ENCODE data around the gene RAB11FIP4. TPM values are rescaled to one million over a fixed set of nuclear protein-coding genes. Genes with fewer than 3 reads are reported as not detected.
A peak's percentile ranks its signal among the peaks of the same experiment; 100 is the strongest.

The RAB11FIP4 gene
- total RNA-seq, 2 donors from 2014 or later: 19.7 to 21.7 TPM

- ATAC-seq (replicated peaks): no peak
- no peaks in the 10 kb centered on the region for H3K4me1 Mint-ChIP-seq
- H3K27me3 Mint-ChIP-seq: no peaks in the 10 kb centered on the region
- H3K36me3 Mint-ChIP-seq (ENCODE audit: low read depth): no peaks in the 10 kb centered on the region
- H3K4me3 Mint-ChIP-seq: no peak overlapping the region
- H3K9me3 Mint-ChIP-seq: no peaks in the 10 kb centered on the region
- H3K27ac Mint-ChIP-seq: no peak overlapping the region
These were observed 176.6 kb downstream of the RAB11FIP4 start for GRCh38 chr17:31568121-31568520.

DNA sequence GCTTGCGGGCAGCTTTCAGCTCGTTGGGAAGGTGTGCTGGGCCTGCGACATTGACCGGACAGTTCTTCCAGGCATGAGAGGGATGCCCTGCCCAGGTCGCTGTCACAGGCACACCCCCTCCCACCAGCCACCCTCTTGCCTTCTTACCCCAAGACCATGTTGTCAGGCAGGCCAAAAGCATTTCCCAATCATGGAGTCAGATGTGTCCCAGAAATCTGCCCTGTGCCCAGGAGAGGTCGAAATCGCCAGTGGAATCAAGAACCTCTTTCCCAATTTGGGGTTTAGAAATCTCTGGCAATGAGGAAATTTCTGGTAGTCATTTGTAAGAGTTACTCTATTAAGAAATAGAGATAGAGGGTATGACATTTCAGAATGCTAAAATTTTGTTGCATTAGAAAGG lies 177.1 kb downstream of the RAB11FIP4 start:
- no peak for ATAC-seq (replicated peaks)
- Mint-ChIP-seq H3K4me1 (no peaks in the 10 kb centered on the region), H3K36me3 (ENCODE audit: low read depth) (no peaks in the 10 kb centered on the region), H3K27me3 (no peaks in the 10 kb centered on the region), H3K9me3 (no peaks in the 10 kb centered on the region), H3K27ac (no peak overlapping the region), H3K4me3 (no peak overlapping the region)

DNA sequence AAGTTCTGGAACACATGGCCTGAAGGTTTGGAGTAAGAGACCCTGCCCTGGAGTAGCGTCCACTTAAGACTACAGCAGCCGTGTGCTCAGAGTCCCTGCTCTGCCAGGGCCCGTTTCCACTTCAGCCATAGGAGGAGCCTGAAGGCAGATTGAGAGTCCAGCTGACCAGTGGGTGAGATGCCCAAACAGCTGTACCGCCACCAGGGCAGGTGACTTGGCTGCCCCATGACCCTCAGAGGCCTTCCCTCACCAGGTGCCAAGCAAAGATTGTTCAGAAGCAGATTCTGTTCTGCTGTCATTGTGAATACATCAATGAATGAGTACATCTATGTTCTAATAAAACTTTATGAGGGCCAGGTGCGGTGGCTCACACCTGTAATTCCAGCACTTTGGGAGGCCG lies 178.8 kb downstream of the RAB11FIP4 start:
- no peak for ATAC-seq (replicated peaks)
- Mint-ChIP-seq H3K27ac (no peak overlapping the region), H3K9me3 (no peaks in the 10 kb centered on the region), H3K4me1 (no peaks in the 10 kb centered on the region), H3K36me3 (ENCODE audit: low read depth) (no peaks in the 10 kb centered on the region), H3K27me3 (no peaks in the 10 kb centered on the region), H3K4me3 (no peak overlapping the region)

DNA sequence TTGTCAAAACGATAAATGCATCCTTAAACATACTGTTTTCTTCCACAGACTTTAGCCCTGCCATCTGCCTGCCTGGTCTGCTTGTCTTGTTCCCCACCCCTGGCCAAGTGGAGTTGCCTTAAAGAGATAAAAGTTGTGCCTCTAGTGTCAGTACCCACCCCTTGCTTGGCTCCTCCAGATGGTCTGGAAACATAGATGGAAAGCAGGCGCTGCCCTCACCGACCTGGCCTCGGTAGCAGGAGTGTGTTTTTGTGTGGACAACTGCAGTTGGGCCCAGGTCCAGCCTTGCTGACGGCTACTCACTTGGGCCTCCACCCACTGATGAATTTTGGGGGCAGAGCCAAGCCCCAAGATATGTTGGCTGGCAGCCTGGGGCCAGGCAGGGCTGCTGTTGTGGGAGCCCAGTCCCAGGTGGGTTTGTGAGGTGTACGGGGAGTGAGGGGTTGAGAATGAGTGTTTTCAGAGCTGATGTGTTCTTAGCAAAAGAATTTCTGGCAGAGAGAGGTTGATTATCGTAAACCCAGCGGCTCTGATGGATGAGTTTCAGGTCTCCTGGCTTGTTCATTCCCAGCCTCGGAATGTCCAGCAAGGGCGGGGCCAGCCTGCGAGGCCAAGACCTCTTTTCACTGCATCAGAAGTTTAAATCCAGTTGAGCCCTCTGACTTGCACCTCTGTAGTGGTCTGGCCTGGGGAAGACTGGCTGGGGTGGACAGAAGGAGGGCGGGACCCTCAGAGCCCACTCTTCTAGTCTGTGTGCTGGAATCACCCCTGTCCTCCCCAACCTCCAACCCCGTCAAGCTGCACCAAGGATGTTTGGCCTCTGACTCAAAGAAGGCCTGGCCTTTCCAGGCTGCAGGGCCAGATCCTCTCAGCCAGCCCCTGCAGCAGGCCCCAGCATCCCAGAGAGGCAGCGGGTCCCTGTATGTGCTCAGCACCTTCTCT lies 179.7 kb downstream of the RAB11FIP4 start:
- Mint-ChIP-seq H3K36me3 (ENCODE audit: low read depth) (no peaks in the 10 kb centered on the region), H3K27me3 (no peaks in the 10 kb centered on the region), H3K4me3 (no peak overlapping the region), H3K9me3 (no peaks in the 10 kb centered on the region), H3K4me1 (no peaks in the 10 kb centered on the region), H3K27ac (no peak overlapping the region)
- no peak for ATAC-seq (replicated peaks)

DNA sequence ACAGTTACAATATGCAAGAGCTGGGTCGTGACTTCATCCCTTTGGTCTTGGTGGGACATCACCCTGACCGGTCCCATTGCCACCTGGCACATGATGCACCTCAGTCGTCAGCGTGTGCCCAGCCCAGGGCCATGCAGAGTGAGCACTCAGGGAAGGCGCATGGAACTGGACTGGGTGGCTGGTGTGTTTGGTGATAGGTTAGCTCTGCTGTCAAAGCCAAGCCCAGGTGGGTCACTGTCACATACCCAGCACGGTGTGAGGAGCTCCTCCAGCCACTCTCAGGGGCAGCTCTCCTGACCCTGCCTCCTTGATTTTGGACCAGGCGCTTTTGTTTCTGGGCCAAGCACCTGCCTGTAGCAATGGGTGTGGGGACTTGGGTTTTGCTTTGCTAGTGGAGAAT lies 180.9 kb downstream of the RAB11FIP4 start:
- no peak for ATAC-seq (replicated peaks)
- no peak overlapping the region for H3K27ac Mint-ChIP-seq
- H3K9me3 Mint-ChIP-seq: no peaks in the 10 kb centered on the region
- H3K4me3 Mint-ChIP-seq: no peak overlapping the region
- H3K36me3 Mint-ChIP-seq (ENCODE audit: low read depth): no peaks in the 10 kb centered on the region
- no peaks in the 10 kb centered on the region for H3K4me1 Mint-ChIP-seq
- H3K27me3 Mint-ChIP-seq: no peaks in the 10 kb centered on the region

DNA sequence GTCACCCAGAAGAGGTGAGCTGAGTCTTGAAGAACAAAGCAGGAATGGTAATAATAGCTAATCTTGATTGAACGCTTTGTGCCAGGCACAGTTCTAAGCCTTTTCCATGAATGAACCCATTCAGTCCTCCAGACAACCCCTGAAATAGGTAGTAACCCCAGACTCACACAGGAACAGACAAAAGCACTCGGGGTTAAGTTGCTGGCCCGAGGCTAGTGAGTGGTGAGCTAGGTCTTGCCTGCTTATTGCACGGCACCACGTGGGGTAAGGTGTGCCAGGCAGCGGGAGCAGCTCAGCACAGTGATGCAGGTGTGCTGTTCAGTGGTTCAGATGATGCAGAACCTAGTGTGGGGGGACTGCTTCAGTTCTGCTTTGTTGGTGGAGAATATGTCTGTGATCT lies 181.6 kb downstream of the RAB11FIP4 start:
- no peaks in the 10 kb centered on the region for H3K4me1 Mint-ChIP-seq
- H3K4me3 Mint-ChIP-seq: no peak overlapping the region
- H3K36me3 Mint-ChIP-seq (ENCODE audit: low read depth): no peaks in the 10 kb centered on the region
- H3K9me3 Mint-ChIP-seq: no peaks in the 10 kb centered on the region
- H3K27ac Mint-ChIP-seq: no peak overlapping the region
- no peaks in the 10 kb centered on the region for H3K27me3 Mint-ChIP-seq
- ATAC-seq (replicated peaks): no peak

DNA sequence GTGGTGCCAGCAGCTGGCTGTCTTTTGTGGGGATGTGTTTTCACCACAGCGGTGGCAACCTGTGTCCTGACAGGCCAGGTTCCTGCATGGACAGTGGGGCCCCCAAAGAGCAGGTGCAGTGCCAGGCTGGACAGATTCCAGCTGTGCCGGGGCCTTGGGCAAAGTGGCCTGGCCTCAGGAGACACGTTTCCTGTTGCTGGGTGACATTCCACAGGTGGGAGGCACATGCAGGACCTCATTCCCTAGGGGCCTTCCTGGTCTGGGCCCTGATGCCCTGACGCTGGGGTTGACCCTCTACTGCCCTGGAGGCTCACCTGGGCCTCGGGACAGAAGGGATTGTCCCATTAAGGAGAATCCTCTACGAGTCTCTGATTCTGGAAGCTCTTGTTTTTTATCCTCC lies 182.4 kb downstream of the RAB11FIP4 start:
- H3K4me3 Mint-ChIP-seq: no peak overlapping the region
- H3K27ac Mint-ChIP-seq: no peak overlapping the region
- H3K27me3 Mint-ChIP-seq: no peaks in the 10 kb centered on the region
- no peaks in the 10 kb centered on the region for H3K9me3 Mint-ChIP-seq
- ATAC-seq (replicated peaks): no peak
- H3K36me3 Mint-ChIP-seq (ENCODE audit: low read depth): no peaks in the 10 kb centered on the region
- H3K4me1 Mint-ChIP-seq: no peaks in the 10 kb centered on the region

DNA sequence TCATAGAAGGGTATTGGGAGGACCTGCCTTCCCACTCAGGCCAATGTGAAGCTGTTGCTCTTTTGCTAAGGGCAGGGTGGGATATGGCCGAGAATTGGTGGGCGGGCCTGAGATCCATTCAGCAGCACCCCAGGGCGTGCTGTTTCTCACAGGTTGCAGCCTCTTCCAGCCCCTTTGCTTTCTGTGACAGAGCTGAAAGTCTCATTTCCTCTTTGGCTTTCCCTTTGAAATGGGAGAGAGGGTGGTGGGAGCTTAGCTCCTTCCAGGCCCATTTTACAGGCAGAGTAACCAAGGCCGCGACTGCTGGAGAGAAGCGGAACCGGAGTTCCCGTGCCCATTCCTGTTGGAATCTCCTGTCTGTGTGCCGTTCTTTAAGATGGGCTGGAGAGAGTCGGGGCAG lies 183.0 kb downstream of the RAB11FIP4 start:
- Mint-ChIP-seq H3K9me3 (no peaks in the 10 kb centered on the region), H3K27me3 (no peaks in the 10 kb centered on the region), H3K36me3 (ENCODE audit: low read depth) (no peaks in the 10 kb centered on the region), H3K27ac (no peak overlapping the region), H3K4me3 (no peak overlapping the region), H3K4me1 (no peaks in the 10 kb centered on the region)
- ATAC-seq (replicated peaks): no peak

- H3K36me3 Mint-ChIP-seq (ENCODE audit: low read depth): no peaks in the 10 kb centered on the region
- H3K9me3 Mint-ChIP-seq: no peaks in the 10 kb centered on the region
- no peak for ATAC-seq (replicated peaks)
- no peak overlapping the region for H3K27ac Mint-ChIP-seq
- no peak overlapping the region for H3K4me3 Mint-ChIP-seq
- H3K27me3 Mint-ChIP-seq: no peaks in the 10 kb centered on the region
- H3K4me1 Mint-ChIP-seq: no peaks in the 10 kb centered on the region
These were observed 183.6 kb downstream of the RAB11FIP4 start for GRCh38 chr17:31575043-31575442.

GRCh38 chr17:31579265-31579664 lies 187.8 kb downstream of the RAB11FIP4 start:
- no peaks in the 10 kb centered on the region for H3K9me3 Mint-ChIP-seq
- no peaks in the 10 kb centered on the region for H3K27me3 Mint-ChIP-seq
- ATAC-seq (replicated peaks): no peak
- no peak overlapping the region for H3K4me3 Mint-ChIP-seq
- H3K27ac Mint-ChIP-seq: no peak overlapping the region
- no peaks in the 10 kb centered on the region for H3K36me3 Mint-ChIP-seq (ENCODE audit: low read depth)
- no peaks in the 10 kb centered on the region for H3K4me1 Mint-ChIP-seq

DNA sequence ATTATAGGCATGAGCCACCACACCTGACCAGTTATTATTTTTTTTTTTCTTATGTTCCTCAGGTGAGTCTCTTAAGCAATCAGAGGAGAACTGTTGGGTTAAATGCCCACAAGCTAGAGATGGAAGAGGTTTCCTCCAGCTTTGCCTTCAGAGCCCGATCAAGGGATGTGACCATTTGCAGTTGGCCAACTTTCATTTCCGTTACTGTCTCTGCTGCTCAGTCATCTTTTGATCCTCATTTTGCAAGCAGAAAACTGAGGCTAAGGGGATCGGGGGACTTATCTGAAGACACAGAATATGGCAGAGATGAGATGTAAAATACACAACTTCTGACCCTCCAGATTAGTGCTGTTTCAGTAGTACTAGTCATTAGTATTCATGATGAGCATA lies 188.8 kb downstream of the RAB11FIP4 start:
- H3K27ac Mint-ChIP-seq: no peak overlapping the region
- H3K4me3 Mint-ChIP-seq: no peak overlapping the region
- H3K36me3 Mint-ChIP-seq (ENCODE audit: low read depth): no peaks in the 10 kb centered on the region
- no peaks in the 10 kb centered on the region for H3K27me3 Mint-ChIP-seq
- no peaks in the 10 kb centered on the region for H3K4me1 Mint-ChIP-seq
- no peak for ATAC-seq (replicated peaks)
- H3K9me3 Mint-ChIP-seq: no peaks in the 10 kb centered on the region

DNA sequence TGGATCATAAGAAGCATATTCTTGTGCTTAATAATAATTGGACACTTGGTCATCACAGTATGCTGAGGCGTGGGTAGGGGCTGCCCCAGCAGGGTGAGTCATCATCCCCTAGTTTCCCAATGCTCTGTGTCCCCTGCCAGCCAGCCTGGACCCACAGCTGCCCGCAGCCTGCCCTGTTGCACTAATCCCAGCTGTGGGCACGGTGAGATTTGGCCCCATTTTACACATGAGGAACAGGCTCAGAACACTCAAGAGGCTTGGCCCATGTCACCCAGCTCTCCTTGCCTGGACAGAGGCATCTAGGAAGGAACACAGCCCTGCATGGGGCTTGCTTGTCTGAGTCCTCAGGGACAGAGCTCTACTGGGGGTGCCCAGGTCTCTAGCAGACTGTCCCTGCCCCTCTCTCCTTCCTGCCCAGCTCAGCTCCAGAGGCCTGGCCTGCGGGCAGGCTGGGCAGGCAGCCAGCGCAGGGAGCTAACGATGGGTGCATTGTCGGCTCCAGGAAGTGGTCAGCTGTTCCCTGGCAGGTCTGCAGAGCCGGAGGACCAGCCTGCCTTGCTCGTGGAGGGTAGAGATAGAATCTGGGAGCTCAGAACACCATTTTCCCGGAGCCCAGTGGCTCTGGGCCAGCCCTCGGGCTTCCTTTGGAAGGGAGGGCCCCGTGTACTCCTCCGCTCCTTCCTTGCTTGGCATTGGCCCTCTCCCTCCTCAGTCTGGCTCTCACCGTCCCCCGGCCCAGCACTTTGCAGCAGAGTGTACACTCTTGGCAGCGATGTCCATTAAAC lies 189.4 kb downstream of the RAB11FIP4 start:
- H3K9me3 Mint-ChIP-seq: no peaks in the 10 kb centered on the region
- no peak overlapping the region for H3K27ac Mint-ChIP-seq
- H3K4me1 Mint-ChIP-seq: no peaks in the 10 kb centered on the region
- no peak overlapping the region for H3K4me3 Mint-ChIP-seq
- peak; percentile 88 for ATAC-seq (replicated peaks)
- no peaks in the 10 kb centered on the region for H3K27me3 Mint-ChIP-seq
- no peaks in the 10 kb centered on the region for H3K36me3 Mint-ChIP-seq (ENCODE audit: low read depth)

DNA sequence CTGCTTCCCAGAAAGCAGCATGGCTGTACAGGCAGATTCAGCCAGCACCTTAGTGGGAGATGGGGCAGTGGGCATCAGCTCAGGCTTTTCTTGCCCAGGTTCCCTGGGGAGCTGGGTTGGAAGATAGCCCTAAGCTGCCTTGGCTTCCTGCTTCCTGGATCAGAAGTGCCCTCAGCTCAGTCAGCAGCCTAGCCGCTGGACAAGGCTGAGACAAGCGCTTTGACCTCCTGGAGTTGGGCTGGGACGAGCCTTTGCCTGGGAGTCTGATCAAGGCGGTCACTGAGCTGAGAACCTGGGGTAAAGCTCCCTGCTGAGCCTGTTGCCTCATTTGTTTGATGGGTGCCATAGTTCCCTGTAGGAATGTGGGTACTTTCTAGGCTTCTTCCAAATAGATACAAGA lies 190.0 kb downstream of the RAB11FIP4 start:
- Mint-ChIP-seq H3K36me3 (ENCODE audit: low read depth) (no peaks in the 10 kb centered on the region), H3K4me3 (no peak overlapping the region), H3K9me3 (no peaks in the 10 kb centered on the region), H3K27me3 (no peaks in the 10 kb centered on the region), H3K4me1 (no peaks in the 10 kb centered on the region), H3K27ac (no peak overlapping the region)
- no peak for ATAC-seq (replicated peaks)

GRCh38 chr17:31582151-31582907 lies 190.9 kb downstream of the RAB11FIP4 start:
- Mint-ChIP-seq H3K27me3 (no peaks in the 10 kb centered on the region), H3K9me3 (no peaks in the 10 kb centered on the region), H3K4me3 (no peak overlapping the region), H3K4me1 (no peaks in the 10 kb centered on the region), H3K36me3 (ENCODE audit: low read depth) (no peaks in the 10 kb centered on the region), H3K27ac (peak overlapping the region; percentile 16)
- ATAC-seq (replicated peaks): no peak

Measured in activated T-helper 17 cell treated with anti-CD3 and anti-CD28 coated beads, Interleukin-2, amount 50 U/mL, for 72 hours (primary cell).